MM.1S (cell line): ENCODE measurements around the gene BRD3OS.

Experiments
- DNase-seq: peaks from one replicate; pipeline ENCODE4 v3.0.0-alpha.2; 2015
- H2AFZ ChIP-seq: fragments of 300-600 bp; sonication (generic); 2 replicates; pipeline ENCODE4 v1.6.0; 2016; ENCODE audit warnings: antibody characterized with exemption, low read length
- H3F3A ChIP-seq: fragments of 300-600 bp; sonication (generic); 2 replicates; pipeline ENCODE4 v1.6.1; 2016; ENCODE audit warnings: mild to moderate bottlenecking, antibody characterized with exemption, low read length, moderate library complexity, mixed read lengths; ENCODE audit not compliant: insufficient read depth
- H3K27ac ChIP-seq: fragments of 300-600 bp; sonication (generic); 2 replicates; pipeline ENCODE4 v1.5.1; 2016; ENCODE audit warnings: mild to moderate bottlenecking, low read length
- H3K27me3 ChIP-seq: fragments of 300-600 bp; sonication (generic); replicated peaks from 2 replicates; pipeline ENCODE4 v1.6.0; 2016; ENCODE audit warnings: low read length; ENCODE audit not compliant: insufficient read depth
- H3K36me3 ChIP-seq: fragments of 300-600 bp; sonication (generic); replicated peaks from 2 replicates; pipeline ENCODE4 v1.6.1; 2016; ENCODE audit warnings: mild to moderate bottlenecking, low read length, mixed read lengths; ENCODE audit not compliant: insufficient read depth
- H3K4me1 ChIP-seq: fragments of 300-600 bp; sonication (generic); 2 replicates; pipeline ENCODE4 v1.6.1; 2016; ENCODE audit warnings: low read length, mixed read lengths
- H3K4me2 ChIP-seq: fragments of 300-600 bp; sonication (generic); 2 replicates; pipeline ENCODE4 v1.6.0; 2016; ENCODE audit warnings: low read depth, low read length
- H3K4me3 ChIP-seq: fragments of 300-600 bp; sonication (generic); 2 replicates; pipeline ENCODE4 v1.5.1; 2016; ENCODE audit warnings: low read length, mixed read lengths
- H3K79me2 ChIP-seq: fragments of 300-600 bp; sonication (generic); 2 replicates; pipeline ENCODE4 v1.6.1; 2016; ENCODE audit warnings: mixed run types, low read length, mixed read lengths
- H3K9ac ChIP-seq: fragments of 300-600 bp; sonication (generic); 2 replicates; pipeline ENCODE4 v1.6.1; 2016; ENCODE audit warnings: low read length, mixed read lengths
- H3K9me2 ChIP-seq: fragments of 300-600 bp; sonication (generic); replicated peaks from 2 replicates; pipeline ENCODE4 v1.6.1; 2016; ENCODE audit warnings: mild to moderate bottlenecking, low read length, mixed read lengths; ENCODE audit not compliant: insufficient read depth
- H3K9me3 ChIP-seq: fragments of 300-600 bp; sonication (generic); replicated peaks from 2 replicates; pipeline ENCODE4 v1.6.1; 2016; ENCODE audit warnings: mild to moderate bottlenecking, low read length, mixed read lengths; ENCODE audit not compliant: insufficient read depth
- H4K20me1 ChIP-seq: fragments of 300-600 bp; sonication (generic); 2 replicates; pipeline ENCODE4 v1.6.1; 2016; ENCODE audit warnings: mild to moderate bottlenecking, low read length, moderate library complexity, mixed read lengths; ENCODE audit not compliant: insufficient read depth
- EZH2 ChIP-seq: fragments of 300-600 bp; sonication (generic); optimal IDR thresholded peaks from 2 replicates; pipeline ENCODE3; 2017; ENCODE audit warnings: low read depth, mild to moderate bottlenecking, antibody characterized with exemption, low read length, mixed read lengths
- EZH2phosphoT487 ChIP-seq: fragments of 300-600 bp; sonication (generic); IDR thresholded peaks from 2 replicates; pipeline ENCODE4 v1.6.1; 2018; ENCODE audit warnings: antibody characterized with exemption, low read length
- TF ChIP-seq, protein P1 (sequence below): fragments of 300-600 bp; sonication (generic); IDR thresholded peaks from 2 replicates; pipeline ENCODE4 v1.5.1; 2016; ENCODE audit warnings: antibody characterized with exemption, low read length, mixed read lengths

BRD3OS gene

DNA sequence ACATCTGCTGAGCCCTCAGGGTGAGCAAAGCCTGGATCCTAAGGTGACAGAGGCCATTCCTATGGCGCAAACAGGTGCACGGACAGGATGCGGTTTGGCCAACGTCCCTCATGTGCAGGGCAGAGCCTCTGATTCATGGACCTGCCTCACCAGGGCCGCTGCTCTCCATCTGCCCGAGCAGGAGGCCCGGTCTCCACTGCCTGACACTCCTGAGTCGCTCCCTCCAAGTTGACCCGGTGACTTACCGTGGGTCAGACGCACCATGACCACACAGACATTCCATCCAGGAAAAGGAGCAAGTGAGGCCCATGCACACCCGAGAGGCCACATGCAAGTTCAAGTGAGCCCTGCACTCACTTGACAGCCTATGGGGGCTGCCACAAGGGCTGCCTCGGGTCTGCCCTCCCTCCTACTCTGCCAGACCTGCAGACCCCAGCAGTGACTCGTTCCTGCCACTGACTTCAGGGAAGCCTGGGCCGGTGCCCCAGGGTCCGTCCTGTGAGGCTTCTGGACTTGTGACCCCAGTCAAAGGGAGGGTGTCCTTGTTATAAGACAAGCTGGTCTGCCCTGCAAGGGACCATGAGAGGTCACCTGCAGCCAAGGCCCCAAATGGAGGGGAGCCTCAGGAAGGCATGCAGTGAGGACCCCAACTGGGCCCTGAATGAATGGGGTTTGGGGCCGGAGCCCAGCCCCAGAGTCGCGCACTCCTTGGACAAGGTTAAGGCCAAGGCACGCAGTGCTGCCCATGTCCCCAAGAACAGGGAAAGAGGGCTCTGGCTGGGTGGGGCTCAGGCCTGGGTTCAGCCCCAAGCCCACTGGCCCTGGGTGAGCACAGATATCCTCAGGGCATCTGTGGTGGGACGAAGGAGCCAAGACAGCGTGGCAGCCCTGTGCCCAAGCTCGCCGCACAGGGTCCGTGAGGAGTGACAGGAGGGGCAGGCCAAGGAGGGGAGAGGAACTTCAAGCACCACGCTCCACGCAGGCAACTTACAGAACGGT lies 10.1 kb downstream of the BRD3OS start:
- H3K9me3 ChIP-seq: no peaks in the 10 kb centered on the region
- peaks cover 3% of the 10 kb centered on the region; the same call in 1 of the 2 replicates for H3K4me1 ChIP-seq
- H3K36me3 ChIP-seq: no peaks in the 10 kb centered on the region
- no peak overlapping the region for H3K9ac ChIP-seq
- no peak overlapping the region for H3K4me2 ChIP-seq
- no peak overlapping the region for H3K4me3 ChIP-seq
- no peak for DNase-seq
- H3K27me3 ChIP-seq: no peaks in the 10 kb centered on the region
- TF ChIP-seq EZH2phosphoT487: no peak
- TF ChIP-seq EZH2: no peak
- TF ChIP-seq, protein P1, sequence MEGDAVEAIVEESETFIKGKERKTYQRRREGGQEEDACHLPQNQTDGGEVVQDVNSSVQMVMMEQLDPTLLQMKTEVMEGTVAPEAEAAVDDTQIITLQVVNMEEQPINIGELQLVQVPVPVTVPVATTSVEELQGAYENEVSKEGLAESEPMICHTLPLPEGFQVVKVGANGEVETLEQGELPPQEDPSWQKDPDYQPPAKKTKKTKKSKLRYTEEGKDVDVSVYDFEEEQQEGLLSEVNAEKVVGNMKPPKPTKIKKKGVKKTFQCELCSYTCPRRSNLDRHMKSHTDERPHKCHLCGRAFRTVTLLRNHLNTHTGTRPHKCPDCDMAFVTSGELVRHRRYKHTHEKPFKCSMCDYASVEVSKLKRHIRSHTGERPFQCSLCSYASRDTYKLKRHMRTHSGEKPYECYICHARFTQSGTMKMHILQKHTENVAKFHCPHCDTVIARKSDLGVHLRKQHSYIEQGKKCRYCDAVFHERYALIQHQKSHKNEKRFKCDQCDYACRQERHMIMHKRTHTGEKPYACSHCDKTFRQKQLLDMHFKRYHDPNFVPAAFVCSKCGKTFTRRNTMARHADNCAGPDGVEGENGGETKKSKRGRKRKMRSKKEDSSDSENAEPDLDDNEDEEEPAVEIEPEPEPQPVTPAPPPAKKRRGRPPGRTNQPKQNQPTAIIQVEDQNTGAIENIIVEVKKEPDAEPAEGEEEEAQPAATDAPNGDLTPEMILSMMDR: no peak
- no peaks in the 10 kb centered on the region for H3K9me2 ChIP-seq
- no peaks in the 10 kb centered on the region for H3K79me2 ChIP-seq
- no peaks in the 10 kb centered on the region for H4K20me1 ChIP-seq
- no peak overlapping the region for H2AFZ ChIP-seq
- no peak overlapping the region for H3K27ac ChIP-seq
- no peaks in the 10 kb centered on the region for H3F3A ChIP-seq

DNA sequence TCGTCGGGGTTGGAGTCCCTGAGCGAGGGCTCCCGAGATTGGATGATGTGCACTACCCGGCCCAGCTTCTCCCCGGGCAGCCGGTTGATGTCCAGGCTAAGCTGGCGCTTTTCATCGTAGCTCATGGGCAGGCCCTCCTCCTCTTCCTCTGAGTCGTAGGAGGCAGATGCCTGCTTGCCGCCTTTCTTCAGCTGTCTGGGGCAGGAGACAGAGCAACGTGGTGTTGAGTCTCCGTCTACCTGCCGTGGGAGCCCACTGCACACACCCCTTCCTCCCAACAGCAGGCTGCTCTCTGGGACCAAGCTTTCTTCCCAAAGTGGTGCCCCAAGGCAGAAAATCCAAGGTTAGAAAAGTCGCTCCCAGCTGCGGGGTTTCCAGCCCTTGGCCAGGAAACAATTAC lies 10.8 kb downstream of the BRD3OS start:
- Histone ChIP-seq H4K20me1 (no peaks in the 10 kb centered on the region), H3K9ac (no peak overlapping the region), H3K36me3 (no peaks in the 10 kb centered on the region)

DNA sequence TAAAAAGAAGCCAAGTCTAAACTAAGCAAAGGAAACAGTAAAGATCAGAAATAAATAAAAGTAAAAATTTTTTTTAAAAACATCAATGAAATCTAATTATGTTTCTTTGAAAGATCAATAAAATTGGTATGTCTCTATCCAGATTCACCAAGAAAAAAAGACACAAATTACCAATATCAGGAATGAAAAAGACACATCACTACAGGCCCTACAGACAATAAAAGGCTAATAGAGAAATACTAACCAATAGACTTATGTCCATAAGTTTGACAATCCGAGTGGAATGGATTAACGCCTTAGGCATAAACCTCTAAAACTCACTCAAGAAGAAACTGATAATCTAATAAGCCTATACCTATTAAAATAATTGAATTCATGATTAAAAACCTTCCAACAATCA lies 12.4 kb downstream of the BRD3OS start:
- no peaks in the 10 kb centered on the region for H3K36me3 ChIP-seq
- H3K9me3 ChIP-seq: no peaks in the 10 kb centered on the region
- TF ChIP-seq EZH2 (no peak), EZH2phosphoT487 (no peak)
- TF ChIP-seq, protein P1: no peak
- no peaks in the 10 kb centered on the region for H3F3A ChIP-seq
- H2AFZ ChIP-seq: no peak overlapping the region
- no peak overlapping the region for H3K9ac ChIP-seq
- no peaks in the 10 kb centered on the region for H3K79me2 ChIP-seq
- H4K20me1 ChIP-seq: no peaks in the 10 kb centered on the region
- no peaks in the 10 kb centered on the region for H3K4me1 ChIP-seq
- no peaks in the 10 kb centered on the region for H3K9me2 ChIP-seq
- H3K27ac ChIP-seq: no peak overlapping the region
- H3K27me3 ChIP-seq: no peaks in the 10 kb centered on the region
- no peak for DNase-seq
- H3K4me2 ChIP-seq: no peak overlapping the region
- H3K4me3 ChIP-seq: no peak overlapping the region

More for the DNA sequence above, 10.8 kb downstream of the BRD3OS start:
- H2AFZ ChIP-seq: no peak overlapping the region
- no peaks in the 10 kb centered on the region for H3K79me2 ChIP-seq
- no peak overlapping the region for H3K4me2 ChIP-seq
- H3K9me3 ChIP-seq: no peaks in the 10 kb centered on the region
- no peaks in the 10 kb centered on the region for H3F3A ChIP-seq
- H3K4me3 ChIP-seq: no peak overlapping the region
- no peaks in the 10 kb centered on the region for H3K27me3 ChIP-seq
- no peak overlapping the region for H3K27ac ChIP-seq
- H3K4me1 ChIP-seq: no peaks in the 10 kb centered on the region
- no peaks in the 10 kb centered on the region for H3K9me2 ChIP-seq
- TF ChIP-seq EZH2: no peak
- no peak for TF ChIP-seq EZH2phosphoT487
- TF ChIP-seq, protein P1: no peak
- DNase-seq: no peak
